HTERT RPE-1 (cell line): ENCODE data around the gene PFN2.
"Not testable (repeated sequence)": the region's sequence is repeated elsewhere in the genome, so short reads cannot be mapped to it uniquely, and the experiment has no call there.

ENCODE experiments used
- in situ Hi-C: fragments of 300-500 bp; cut with MboI; formaldehyde crosslinking; loops from 4 replicates; pipeline ENCODE4 v1.14.3; 2020; ENCODE audit warnings: low sequenced_read_pairs

The PFN2 gene

GRCh38 chr3:149969110-149969939, 1.4 kb downstream of the PFN2 start:
- in situ Hi-C loops, result no loop called here

- in situ Hi-C loops, result no loop called here
Measured at GRCh38 chr3:149968216-149968615, 2.5 kb downstream of the PFN2 start.

DNA sequence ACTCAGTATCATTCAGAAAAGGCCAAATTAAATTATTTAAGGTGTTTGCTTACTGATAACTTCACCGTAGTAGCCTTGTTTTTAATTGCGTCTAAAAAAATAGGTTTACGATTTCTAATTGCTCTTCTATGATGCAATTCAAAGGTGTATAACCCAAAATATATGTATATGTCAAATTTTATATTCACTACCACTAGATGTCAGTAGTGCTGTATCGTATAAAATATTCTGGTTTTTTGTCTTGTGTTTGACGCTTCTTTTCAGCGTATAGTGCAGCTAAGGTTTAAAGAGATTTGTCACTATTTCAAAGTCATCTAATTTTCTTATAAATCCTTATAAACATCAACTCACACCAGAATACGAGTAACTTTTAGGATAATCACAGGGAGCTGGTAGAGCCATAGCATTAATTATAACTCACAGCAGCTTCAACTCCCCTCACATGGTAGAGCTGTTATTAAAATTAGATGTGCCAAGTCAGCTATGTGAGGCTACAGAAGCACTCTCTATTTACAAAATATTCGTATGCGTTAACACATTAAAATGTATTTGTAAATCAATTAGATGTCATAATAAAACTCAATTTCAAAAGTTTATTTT, 3.5 kb downstream of the PFN2 start:
- in situ Hi-C loops, result no loop called here

DNA sequence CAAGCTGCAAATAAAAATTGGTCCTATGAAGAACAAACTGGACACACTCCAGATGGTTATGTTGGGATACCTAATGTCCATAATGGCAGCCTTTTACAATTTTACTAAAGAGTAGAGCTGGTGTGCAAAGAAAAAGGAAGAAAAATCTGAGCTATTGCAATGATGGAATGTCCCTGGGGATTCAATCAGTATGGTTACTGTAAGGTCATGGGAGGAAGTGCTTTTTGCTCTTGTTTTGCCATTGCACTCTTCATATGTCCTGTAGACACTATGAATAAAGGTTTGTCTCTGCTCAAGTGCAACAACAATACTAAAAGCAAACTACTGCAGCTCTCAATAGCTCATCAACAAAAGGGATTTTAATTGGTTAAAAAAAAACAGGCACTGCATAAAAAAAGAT, 5.4 kb downstream of the PFN2 start:
- in situ Hi-C loops, result no loop called here

- in situ Hi-C loops, result no loop called here
Measured at GRCh38 chr3:149964291-149964690, 6.4 kb downstream of the PFN2 start.

- in situ Hi-C loops, result no loop called here
Measured at GRCh38 chr3:149963485-149963884, 7.2 kb downstream of the PFN2 start.

- in situ Hi-C loops, result no loop called here
Measured at GRCh38 chr3:149959443-149959842, 11.3 kb downstream of the PFN2 start.

DNA sequence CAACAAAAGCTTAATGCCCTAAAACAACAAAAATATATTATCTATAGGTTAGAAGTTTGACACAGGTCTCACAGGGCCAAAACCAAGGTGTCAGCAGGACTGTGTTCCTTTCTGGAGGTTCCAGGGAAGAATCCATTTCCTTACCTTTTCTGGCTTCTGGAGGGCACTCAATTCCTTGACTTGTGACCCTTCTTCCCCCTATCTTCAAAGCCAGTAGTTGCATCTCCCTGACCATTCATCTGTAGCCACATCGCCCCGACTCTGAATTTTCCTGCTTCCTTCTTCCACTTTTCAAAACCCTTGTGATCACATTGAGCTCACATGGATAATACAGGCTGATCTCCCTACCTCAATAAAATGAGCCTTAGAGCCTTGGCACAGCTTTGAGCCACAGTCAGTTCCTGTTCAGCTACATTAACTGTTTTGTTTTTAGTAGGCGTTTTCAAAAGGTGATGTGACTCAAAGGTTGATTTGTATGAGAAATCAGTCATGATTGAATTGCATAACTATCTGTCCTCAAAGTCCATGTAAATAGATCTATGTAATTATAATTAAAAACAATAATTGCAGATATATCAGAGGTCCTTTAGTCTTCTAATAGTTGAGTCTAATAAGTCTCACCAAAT, 12.4 kb downstream of the PFN2 start:
- in situ Hi-C loops, result no loop called here

- in situ Hi-C loops, result no loop called here
Measured at GRCh38 chr3:149957361-149958125, 13.2 kb downstream of the PFN2 start.

- in situ Hi-C loops, result no loop called here
Measured at GRCh38 chr3:149955449-149955848, 15.2 kb downstream of the PFN2 start.

- in situ Hi-C loops, result no loop called here
Measured at GRCh38 chr3:149954812-149955211, 15.9 kb downstream of the PFN2 start.

DNA sequence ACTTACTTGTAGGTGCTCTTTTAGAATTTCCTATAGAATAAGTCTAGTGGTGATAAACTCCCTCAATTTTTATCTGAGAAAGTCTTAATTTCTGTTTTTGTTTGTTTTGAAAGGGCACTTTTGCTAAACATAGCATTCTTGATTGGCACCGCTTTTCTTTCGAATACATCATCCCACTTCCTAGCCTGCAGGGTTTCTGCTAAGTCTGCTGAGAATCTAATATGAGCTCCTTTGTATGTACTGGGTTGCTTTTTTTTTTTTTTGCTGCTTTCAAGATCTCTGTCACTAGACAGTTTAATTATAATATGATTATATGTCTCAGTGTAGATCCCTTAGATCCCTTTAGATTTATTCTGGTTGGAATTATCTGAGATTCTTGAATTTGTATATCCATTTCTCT, 21.5 kb downstream of the PFN2 start:
- in situ Hi-C loops, result no loop called here

DNA sequence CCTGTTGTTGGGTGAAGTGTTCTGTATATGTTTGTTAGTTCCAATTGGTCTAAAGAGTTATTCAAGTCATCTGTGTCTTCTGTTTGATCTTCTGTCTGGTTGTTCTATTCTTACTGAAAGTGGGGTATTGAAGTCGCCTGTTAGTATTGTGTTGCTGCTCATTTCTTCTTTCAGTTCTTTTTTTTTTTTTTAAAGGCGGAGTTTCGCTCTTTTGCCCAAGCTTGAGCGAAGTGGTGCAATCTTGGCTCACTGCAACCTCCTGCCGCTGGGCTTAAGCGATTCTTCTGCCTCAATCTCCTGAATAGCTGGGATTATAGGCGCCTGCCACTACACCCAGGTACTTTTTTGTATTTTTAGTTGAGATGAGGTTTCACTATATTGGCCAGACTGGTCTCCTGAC, 23.5 kb downstream of the PFN2 start:
- in situ Hi-C loops, result no loop called here

DNA sequence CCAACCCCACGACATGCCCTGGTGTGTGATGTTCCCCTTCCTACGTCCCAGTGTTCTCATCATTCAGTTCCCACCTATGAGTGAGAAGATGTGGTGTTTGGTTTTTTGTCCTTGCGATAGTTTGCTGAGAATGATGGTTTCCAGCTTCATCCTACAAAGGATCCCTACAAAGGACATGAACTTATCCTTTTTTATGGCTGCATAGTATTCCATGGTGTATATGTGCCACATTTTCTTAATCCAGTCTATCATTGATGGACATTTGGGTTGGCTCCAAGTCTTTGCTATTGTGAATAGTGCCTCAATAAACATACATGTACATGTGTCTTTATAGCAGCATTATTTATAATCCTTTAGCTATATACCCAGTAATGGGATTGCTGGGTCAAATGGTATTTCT, 26.7 kb downstream of the PFN2 start:
- in situ Hi-C loops, result not testable (repeated sequence)

GRCh38 chr3:149942409-149942808, 28.3 kb downstream of the PFN2 start:
- in situ Hi-C loops, result no loop called here

- in situ Hi-C loops, result no loop called here
Measured at GRCh38 chr3:149941946-149942345, 28.7 kb downstream of the PFN2 start.

GRCh38 chr3:149941186-149941585, 29.5 kb downstream of the PFN2 start:
- in situ Hi-C loops, result no loop called here

DNA sequence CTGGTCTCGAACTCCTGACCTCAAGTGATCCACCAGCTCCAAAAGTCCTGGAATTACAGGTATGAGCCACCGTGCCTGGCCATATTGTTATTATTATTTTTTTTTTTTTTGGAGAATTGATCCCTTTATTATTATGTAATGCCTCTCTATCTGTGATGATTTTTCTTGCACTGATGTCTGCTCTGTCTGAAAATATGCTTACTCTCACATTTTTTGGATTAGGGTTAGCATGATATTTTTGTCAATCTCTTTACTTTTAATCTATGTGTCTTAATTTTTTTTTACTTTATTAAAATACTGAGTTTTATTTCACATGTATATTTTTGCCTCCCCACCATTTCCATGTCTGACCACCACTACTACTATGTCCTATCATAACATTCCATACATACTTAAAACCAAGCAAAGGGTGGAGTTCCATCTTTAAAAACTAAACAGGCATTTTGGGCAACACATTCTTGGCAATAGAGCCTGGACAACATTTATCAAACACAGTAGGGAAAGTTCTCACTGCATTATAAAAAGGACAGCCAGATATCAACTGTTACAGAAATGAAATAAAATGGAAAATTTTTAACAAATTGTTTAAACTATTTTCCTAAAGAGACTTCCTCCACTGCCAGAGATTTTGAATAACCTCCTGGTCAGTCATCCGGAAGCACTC, 32.2 kb downstream of the PFN2 start:
- in situ Hi-C loops, result not testable (repeated sequence)

DNA sequence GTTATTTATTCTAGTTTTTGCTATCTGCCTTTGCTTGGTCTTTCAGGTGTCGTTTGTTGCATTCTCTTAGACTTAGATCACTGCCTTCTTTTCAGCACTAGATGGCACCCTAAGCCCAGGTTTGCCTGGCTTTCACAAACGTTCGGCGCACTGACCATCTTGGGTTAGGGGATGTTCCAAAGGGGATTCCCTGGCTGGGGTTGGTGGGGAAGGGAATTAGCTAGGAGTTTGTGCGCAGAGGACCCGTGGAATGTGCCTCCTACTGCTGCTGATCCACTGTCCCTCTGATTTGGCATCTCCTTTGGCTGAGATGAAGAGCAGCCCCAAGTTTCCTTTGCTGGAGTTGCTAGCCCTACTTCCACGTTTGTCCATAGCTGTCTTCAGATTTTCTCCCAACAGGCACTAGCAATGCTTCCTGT, 33.9 kb downstream of the PFN2 start:
- in situ Hi-C loops, result no loop called here

DNA sequence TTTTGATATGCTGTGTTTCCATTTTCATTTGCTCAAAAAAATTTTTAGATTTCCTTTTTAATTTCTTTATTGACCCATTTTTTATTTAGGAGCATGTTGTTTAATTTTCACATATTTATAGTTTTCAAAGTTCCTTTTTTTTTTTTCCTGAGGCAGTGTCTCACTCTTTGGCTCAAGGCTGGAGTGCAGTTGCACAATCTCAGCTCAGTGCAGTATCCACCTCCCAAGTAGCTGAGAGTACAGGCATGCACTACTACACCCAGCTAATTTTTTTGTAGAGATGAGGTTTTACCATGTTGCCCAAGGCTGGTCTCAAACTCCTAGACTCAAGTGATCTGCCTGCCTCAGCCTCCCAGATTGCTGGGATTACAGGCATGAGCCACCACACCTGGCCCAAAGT, 36.2 kb downstream of the PFN2 start:
- in situ Hi-C loops, result no loop called here

GRCh38 chr3:149933858-149934257, 36.8 kb downstream of the PFN2 start:
- in situ Hi-C loops, result no loop called here
